HL-60/S4 (cell line): ENCODE data around the gene DEGS2.
"Not testable (repeated sequence)": the region's sequence is repeated elsewhere in the genome, so short reads cannot be mapped to it uniquely, and the experiment has no call there.

Source experiments
- in situ Hi-C: fragments of 300-500 bp; cut with MboI; formaldehyde crosslinking; loops from 2 replicates; pipeline ENCODE4 v1.14.3; 2022; ENCODE audit warnings: low sequenced_read_pairs

DEGS2 gene

GRCh38 chr14:100180671-100181070 lies 21.2 kb upstream of the DEGS2 start:
- in situ Hi-C loops, result not testable (repeated sequence)

GRCh38 chr14:100178691-100179090 lies 19.2 kb upstream of the DEGS2 start:
- in situ Hi-C loops, result no loop called here

- in situ Hi-C loops, result no loop called here
Observed at GRCh38 chr14:100176811-100177327, 17.4 kb upstream of the DEGS2 start.

- in situ Hi-C loops, result no loop called here
Observed at GRCh38 chr14:100173353-100173752, 13.9 kb upstream of the DEGS2 start.

GRCh38 chr14:100172811-100173210 lies 13.4 kb upstream of the DEGS2 start:
- in situ Hi-C loops, result no loop called here

GRCh38 chr14:100170880-100171279 lies 11.4 kb upstream of the DEGS2 start:
- in situ Hi-C loops, result no loop called here

- in situ Hi-C loops, result no loop called here
Observed at GRCh38 chr14:100168506-100168905, 9.1 kb upstream of the DEGS2 start.

- in situ Hi-C loops, result no loop called here
Observed at GRCh38 chr14:100165831-100166440, 6.5 kb upstream of the DEGS2 start.

- in situ Hi-C loops, result no loop called here
Observed at GRCh38 chr14:100165376-100165775, 5.9 kb upstream of the DEGS2 start.

- in situ Hi-C loops, result no loop called here
Observed at GRCh38 chr14:100160534-100160916, 1.1 kb upstream of the DEGS2 start.

GRCh38 chr14:100159865-100160533 lies 554 bp upstream of the DEGS2 start:
- in situ Hi-C loops, result no loop called here

- in situ Hi-C loops, result no loop called here
Observed at GRCh38 chr14:100158566-100159093, 815 bp downstream of the DEGS2 start.

GRCh38 chr14:100157548-100158232 lies 1.8 kb downstream of the DEGS2 start:
- in situ Hi-C loops, result not testable (repeated sequence)

GRCh38 chr14:100156776-100157175 lies 2.7 kb downstream of the DEGS2 start:
- in situ Hi-C loops, result no loop called here

GRCh38 chr14:100155756-100156616 lies 3.5 kb downstream of the DEGS2 start:
- in situ Hi-C loops, result no loop called here

GRCh38 chr14:100155049-100155621 lies 4.3 kb downstream of the DEGS2 start:
- in situ Hi-C loops, result no loop called here

- in situ Hi-C loops, result no loop called here
Observed at GRCh38 chr14:100153560-100153959, 5.9 kb downstream of the DEGS2 start.

GRCh38 chr14:100152091-100152490 lies 7.4 kb downstream of the DEGS2 start:
- in situ Hi-C loops, result no loop called here

- in situ Hi-C loops, result no loop called here
Observed at GRCh38 chr14:100150932-100151587, 8.4 kb downstream of the DEGS2 start.
